PC-3 (cell line): ENCODE data around the gene NPY5R. TPM values are rescaled to one million over a fixed set of nuclear protein-coding genes. Genes with fewer than 3 reads are reported as not detected.

Experiments used
- ATAC-seq: fragments of 200-7000 bp; cut with Tn5 transposase; 2 replicates; pipeline ENCODE4 v1.9.1; 2020; ENCODE audit warnings: mild to moderate bottlenecking, moderate library complexity
- BruUV-seq: library from RNA; stranded (reverse); fragments of 400-500 nt; replicated peaks from 2 replicates; lab custom pipeline; 2021; lab: Mats Ljungman, UMichigan
- CTCF ChIA-PET: fragments of 300-600 bp; sonication (Branson Sonifier 250); formaldehyde crosslinking; loops from one replicate; lab custom pipeline; 2022; ENCODE audit warnings: antibody characterized with exemption; lab: Charles Lee
- POLR2A ChIA-PET: fragments of 300-600 bp; sonication (Branson Sonifier 250); formaldehyde crosslinking; loops from one replicate; lab custom pipeline; 2022; ENCODE audit warnings: antibody characterized with exemption; ENCODE audit not compliant: unreplicated experiment; lab: Charles Lee
- DNase-seq: peaks from one replicate; pipeline ENCODE4 v3.0.0-alpha.2; 2015
- H2AFZ ChIP-seq: fragments of 300-600 bp; sonication (generic); 2 replicates; pipeline ENCODE4 v1.6.0; 2016; ENCODE audit warnings: antibody characterized with exemption, low read length
- H3F3A ChIP-seq: fragments of 300-600 bp; sonication (generic); one replicate; pipeline ENCODE4 v1.6.0; 2017; ENCODE audit warnings: antibody characterized with exemption, low read length, control low read depth, mild to moderate bottlenecking; ENCODE audit not compliant: unreplicated experiment
- H3K27ac ChIP-seq: fragments of 300-600 bp; sonication (generic); 2 replicates; pipeline ENCODE4 v1.5.1; 2016; ENCODE audit warnings: mild to moderate bottlenecking, low read length
- H3K27me3 ChIP-seq: fragments of 300-600 bp; sonication (generic); 2 replicates; pipeline ENCODE4 v1.6.1; 2016; ENCODE audit warnings: low read length, mixed read lengths
- H3K36me3 ChIP-seq: fragments of 300-600 bp; sonication (generic); 2 replicates; pipeline ENCODE4 v1.6.1; 2016; ENCODE audit warnings: low read depth, mixed run types, low read length, mixed read lengths
- H3K4me1 ChIP-seq: fragments of 300-600 bp; sonication (generic); 2 replicates; pipeline ENCODE4 v1.5.1; 2016; ENCODE audit warnings: low read length; ENCODE audit not compliant: insufficient read depth
- H3K4me2 ChIP-seq: fragments of 300-600 bp; sonication (generic); 2 replicates; pipeline ENCODE4 v1.6.0; 2016; ENCODE audit warnings: low read length
- H3K4me3 ChIP-seq: fragments of 300-600 bp; sonication (generic); 2 replicates; pipeline ENCODE4 v1.5.1; 2016; ENCODE audit warnings: mild to moderate bottlenecking, low read length, mixed read lengths
- H3K79me2 ChIP-seq: fragments of 300-600 bp; sonication (generic); 2 replicates; pipeline ENCODE4 v1.6.1; 2017; ENCODE audit warnings: low read length, mixed read lengths
- H3K9ac ChIP-seq: fragments of 300-600 bp; sonication (generic); 2 replicates; pipeline ENCODE4 v1.6.0; 2016; ENCODE audit warnings: mild to moderate bottlenecking, low read length
- H3K9me2 ChIP-seq: fragments of 300-600 bp; sonication (generic); replicated peaks from 2 replicates; pipeline ENCODE4 v1.6.1; 2016; ENCODE audit warnings: mixed run types, low read length, mixed read lengths
- H3K9me3 ChIP-seq: fragments of 300-600 bp; sonication (generic); 2 replicates; pipeline ENCODE4 v1.6.1; 2016; ENCODE audit warnings: low read length, mixed read lengths
- H4K20me1 ChIP-seq: fragments of 300-600 bp; sonication (generic); 2 replicates; pipeline ENCODE4 v1.6.1; 2016; ENCODE audit warnings: low read length, mixed read lengths
- EZH2 ChIP-seq: fragments of 300-600 bp; sonication (generic); IDR thresholded peaks from one replicate; pipeline ENCODE4 v1.6.1; 2017; ENCODE audit warnings: antibody characterized with exemption, mild to moderate bottlenecking, low read length; ENCODE audit not compliant: unreplicated experiment
- EZH2phosphoT487 ChIP-seq: fragments of 300-600 bp; sonication (generic); IDR thresholded peaks from 2 replicates; pipeline ENCODE4 v1.6.1; 2018; ENCODE audit warnings: mild to moderate bottlenecking, antibody characterized with exemption, low read length, borderline replicate concordance
- intact Hi-C: fragments of 100-400 bp; cut with micrococcal nuclease; formaldehyde crosslinking; loops from 2 replicates; pipeline ENCODE4 v1.9.0; 2023
- total RNA-seq: library from RNA; depleted of rRNA; stranded (reverse); fragments of >200 nt; gene quantifications from 2 replicates; pipeline ENCODE4 v1.2.3, GENCODE V29; 2014
- TF ChIP-seq, protein P1 (sequence below): fragments of 300-600 bp; sonication (generic); conservative IDR thresholded peaks from 2 replicates; pipeline ENCODE4 v1.5.1; 2017; ENCODE audit warnings: antibody characterized with exemption, low read depth, mild to moderate bottlenecking, low read length

Gene NPY5R
- total RNA-seq, 1 experiment from 2014 or later = not detected

DNA sequence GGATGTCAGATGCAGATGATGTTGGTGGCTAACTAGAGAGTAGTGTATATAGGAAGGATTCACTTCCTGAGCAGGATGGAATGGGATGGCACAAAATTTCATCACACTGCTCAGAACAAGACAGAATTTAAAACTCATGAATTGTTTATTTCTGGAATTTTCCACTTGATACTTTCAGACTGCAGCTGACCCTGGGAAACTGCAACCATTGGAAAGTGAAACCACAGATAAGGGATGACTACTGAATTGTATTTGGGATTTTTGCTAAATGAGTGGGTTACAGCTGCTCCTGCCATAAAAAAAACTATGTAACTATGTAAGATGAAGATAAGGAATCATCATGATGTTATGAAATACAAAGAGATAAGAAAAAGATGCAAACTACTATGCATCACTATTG is 51.4 kb downstream of the NPY5R start:
- no TSS peak for BruUV-seq
- TF ChIP-seq EZH2 (no peak), EZH2phosphoT487 (no peak)
- TF ChIP-seq, protein P1, sequence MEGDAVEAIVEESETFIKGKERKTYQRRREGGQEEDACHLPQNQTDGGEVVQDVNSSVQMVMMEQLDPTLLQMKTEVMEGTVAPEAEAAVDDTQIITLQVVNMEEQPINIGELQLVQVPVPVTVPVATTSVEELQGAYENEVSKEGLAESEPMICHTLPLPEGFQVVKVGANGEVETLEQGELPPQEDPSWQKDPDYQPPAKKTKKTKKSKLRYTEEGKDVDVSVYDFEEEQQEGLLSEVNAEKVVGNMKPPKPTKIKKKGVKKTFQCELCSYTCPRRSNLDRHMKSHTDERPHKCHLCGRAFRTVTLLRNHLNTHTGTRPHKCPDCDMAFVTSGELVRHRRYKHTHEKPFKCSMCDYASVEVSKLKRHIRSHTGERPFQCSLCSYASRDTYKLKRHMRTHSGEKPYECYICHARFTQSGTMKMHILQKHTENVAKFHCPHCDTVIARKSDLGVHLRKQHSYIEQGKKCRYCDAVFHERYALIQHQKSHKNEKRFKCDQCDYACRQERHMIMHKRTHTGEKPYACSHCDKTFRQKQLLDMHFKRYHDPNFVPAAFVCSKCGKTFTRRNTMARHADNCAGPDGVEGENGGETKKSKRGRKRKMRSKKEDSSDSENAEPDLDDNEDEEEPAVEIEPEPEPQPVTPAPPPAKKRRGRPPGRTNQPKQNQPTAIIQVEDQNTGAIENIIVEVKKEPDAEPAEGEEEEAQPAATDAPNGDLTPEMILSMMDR = no peak
- H3K27me3 ChIP-seq = no peaks in the 10 kb centered on the region
- H3K27ac ChIP-seq = no peak overlapping the region
- H4K20me1 ChIP-seq = no peaks in the 10 kb centered on the region
- no peaks in the 10 kb centered on the region for H3F3A ChIP-seq
- H3K4me3 ChIP-seq = no peak overlapping the region
- H3K79me2 ChIP-seq = no peaks in the 10 kb centered on the region
- ChIA-PET POLR2A (no interaction called here), CTCF (no interaction called here)
- DNase-seq (no peak), ATAC-seq (no peak)
- no peak overlapping the region for H3K4me2 ChIP-seq
- H3K9me3 ChIP-seq = no peaks in the 10 kb centered on the region
- H2AFZ ChIP-seq = no peak overlapping the region
- H3K4me1 ChIP-seq = no peaks in the 10 kb centered on the region
- intact Hi-C loops = no loop called here
- no peak overlapping the region for H3K9ac ChIP-seq
- no peaks in the 10 kb centered on the region for H3K36me3 ChIP-seq
- H3K9me2 ChIP-seq = no peaks in the 10 kb centered on the region

DNA sequence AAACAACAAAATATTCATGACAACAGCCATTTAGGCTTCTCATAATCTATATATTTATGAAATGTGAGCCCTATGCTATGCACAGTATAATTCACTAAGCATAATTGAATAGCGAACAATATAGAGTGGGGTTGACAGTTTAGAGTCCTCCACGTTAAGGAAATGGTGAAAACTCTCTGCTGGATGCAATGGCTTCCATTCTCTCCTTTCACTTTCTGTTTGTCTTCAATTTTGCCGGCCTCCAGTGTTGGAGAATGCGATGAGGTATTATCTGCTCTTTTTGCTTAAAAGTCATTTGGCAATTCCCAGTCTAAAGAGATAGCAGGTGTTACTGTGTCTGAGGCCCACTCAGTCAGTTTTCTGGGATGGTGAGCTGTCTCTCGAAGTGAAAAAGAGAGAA is 52.1 kb downstream of the NPY5R start:
- Histone ChIP-seq H4K20me1 (no peaks in the 10 kb centered on the region), H3K9me3 (no peaks in the 10 kb centered on the region), H3K4me1 (no peaks in the 10 kb centered on the region), H3K79me2 (no peaks in the 10 kb centered on the region), H3K4me3 (peak overlapping the region; percentile 64), H2AFZ (peak overlapping the region; percentile 85), H3K36me3 (no peaks in the 10 kb centered on the region), H3K9me2 (no peaks in the 10 kb centered on the region), H3K9ac (no peak overlapping the region), H3K27ac (no peak overlapping the region), H3K4me2 (peak overlapping the region; percentile 80), H3K27me3 (no peaks in the 10 kb centered on the region), H3F3A (no peaks in the 10 kb centered on the region)
- ATAC-seq (peak; percentile 31), DNase-seq (no peak)
- POLR2A ChIA-PET = no interaction called here
- CTCF ChIA-PET = no interaction called here
- intact Hi-C loops = no loop called here
- no TSS peak for BruUV-seq
- TF ChIP-seq EZH2 (no peak), EZH2phosphoT487 (no peak)
- TF ChIP-seq, protein P1 = no peak

DNA sequence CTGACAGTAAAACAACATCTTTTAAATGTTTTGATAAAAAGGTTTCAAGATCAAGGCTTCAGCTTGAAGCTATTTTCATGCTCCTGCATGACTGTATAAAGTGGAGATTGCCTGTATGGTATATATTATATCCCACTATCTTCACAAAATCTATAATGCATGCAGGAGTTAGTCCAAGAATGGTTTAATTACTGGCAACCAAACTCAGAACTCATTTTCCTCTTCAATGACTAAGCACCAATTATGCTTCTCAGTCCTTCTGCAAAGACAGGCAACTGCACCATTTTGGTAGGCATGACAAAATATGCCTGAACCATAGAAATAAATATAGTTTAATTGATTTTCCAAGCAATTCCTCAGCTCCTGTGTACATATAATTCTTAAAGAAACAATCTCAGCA is 54.5 kb downstream of the NPY5R start:
- H3K4me2 ChIP-seq = no peak overlapping the region
- H3K9me2 ChIP-seq = no peaks in the 10 kb centered on the region
- H3K4me3 ChIP-seq = no peak overlapping the region
- intact Hi-C loops = no loop called here
- H3K27ac ChIP-seq = no peak overlapping the region
- no TSS peak for BruUV-seq
- H3K36me3 ChIP-seq = no peaks in the 10 kb centered on the region
- H3K9ac ChIP-seq = no peak overlapping the region
- no peak overlapping the region for H2AFZ ChIP-seq
- DNase-seq (no peak), ATAC-seq (no peak)
- no peak for TF ChIP-seq EZH2
- no peaks in the 10 kb centered on the region for H3F3A ChIP-seq
- no peaks in the 10 kb centered on the region for H3K79me2 ChIP-seq
- no peaks in the 10 kb centered on the region for H3K27me3 ChIP-seq
- H3K4me1 ChIP-seq = no peaks in the 10 kb centered on the region
- no peaks in the 10 kb centered on the region for H4K20me1 ChIP-seq
- ChIA-PET CTCF (no interaction called here), POLR2A (no interaction called here)
- H3K9me3 ChIP-seq = no peaks in the 10 kb centered on the region
